Osteoblast (primary cell): ENCODE data around the gene NTSR2. TPM values are rescaled to one million over a fixed set of nuclear protein-coding genes. Genes with fewer than 3 reads are reported as not detected.
"Not testable (repeated sequence)": the region's sequence is repeated elsewhere in the genome, so short reads cannot be mapped to it uniquely, and the experiment has no call there.

ENCODE experiments used
- DNase-seq: peaks from one replicate; pipeline ENCODE4 v3.0.0; 2011; ENCODE audit warnings: low spot score, mixed read lengths; ENCODE audit not compliant: insufficient read length; ENCODE audit errors: missing footprints
- H2AFZ ChIP-seq: 2 replicates; pipeline ENCODE4 v1.6.0; 2011; ENCODE audit warnings: mild to moderate bottlenecking, low read length
- H3K27ac ChIP-seq: 2 replicates; pipeline ENCODE4 v1.5.1; 2011; ENCODE audit warnings: mild to moderate bottlenecking, low read depth, low read length, moderate library complexity
- H3K27me3 ChIP-seq: 2 replicates; pipeline ENCODE4 v1.6.0; 2012; ENCODE audit warnings: mild to moderate bottlenecking, control low read depth, inconsistent platforms, low read length, moderate library complexity; ENCODE audit not compliant: insufficient read depth
- H3K36me3 ChIP-seq: 2 replicates; pipeline ENCODE4 v1.5.1; 2011; ENCODE audit warnings: mild to moderate bottlenecking, low read length, control low read depth, moderate library complexity; ENCODE audit not compliant: insufficient read depth
- H3K4me1 ChIP-seq: 2 replicates; pipeline ENCODE4 v1.5.1; 2011; ENCODE audit warnings: mild to moderate bottlenecking, low read length, control low read depth, moderate library complexity; ENCODE audit not compliant: insufficient read depth
- H3K4me2 ChIP-seq: 2 replicates; pipeline ENCODE4 v1.6.0; 2011; ENCODE audit warnings: mild to moderate bottlenecking, low read length; ENCODE audit not compliant: insufficient read depth
- H3K4me3 ChIP-seq: fragments of 200-600 bp; sonication (generic); 3 replicates; pipeline ENCODE4 v1.5.1; 2012; ENCODE audit warnings: mild to moderate bottlenecking, low read length, inconsistent platforms; ENCODE audit not compliant: insufficient read depth
- H3K79me2 ChIP-seq: 2 replicates; pipeline ENCODE4 v1.6.0; 2012; ENCODE audit warnings: mild to moderate bottlenecking, low read length, control low read depth, inconsistent platforms; ENCODE audit not compliant: insufficient read depth
- H3K9me3 ChIP-seq: 2 replicates; pipeline ENCODE4 v1.5.1; 2011; ENCODE audit warnings: low read depth, low read length, control low read depth
- H4K20me1 ChIP-seq: 2 replicates; pipeline ENCODE4 v1.6.0; 2012; ENCODE audit warnings: mild to moderate bottlenecking, low read length, control low read depth; ENCODE audit not compliant: insufficient read depth
- total RNA-seq: library from RNA; depleted of rRNA; stranded (reverse); fragments of >200 nt; gene quantifications from 2 replicates; pipeline ENCODE4 v1.2.3, GENCODE V29; 2012
- TF ChIP-seq, protein P1 (sequence below): IDR thresholded peaks from 2 replicates; pipeline ENCODE4 v1.5.1; 2011; ENCODE audit warnings: mild to moderate bottlenecking, low read depth, low read length, moderate library complexity; ENCODE audit errors: extremely low read depth

The NTSR2 gene
- total RNA-seq, 1 donor = not detected

DNA sequence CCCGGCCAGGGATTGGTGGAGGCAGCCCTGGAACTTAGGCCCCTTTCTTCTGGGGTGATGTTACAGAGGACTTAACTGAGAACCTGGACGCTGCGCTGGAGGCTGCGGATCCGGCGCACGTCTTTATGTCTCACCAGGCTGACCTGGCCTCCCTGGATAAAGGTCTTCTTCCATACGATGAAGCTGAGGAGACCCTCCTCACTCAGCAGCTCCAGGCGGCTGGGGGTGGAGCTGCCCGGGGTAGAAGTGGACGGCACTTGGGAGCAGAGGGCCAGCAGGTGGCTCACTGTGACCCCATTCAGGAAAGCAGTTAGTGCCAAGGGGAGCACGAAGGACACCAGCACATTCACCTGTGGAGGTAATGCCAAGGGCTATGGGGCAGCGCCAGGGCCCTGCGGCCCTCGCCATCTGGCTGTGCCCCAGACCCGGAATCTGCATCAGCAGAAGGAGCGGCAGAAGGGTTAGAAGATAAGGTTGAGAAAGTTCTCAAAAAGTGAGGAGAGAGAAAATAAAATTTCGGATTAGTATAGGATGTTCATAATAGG is 8.0 kb downstream of the NTSR2 start:
- Histone ChIP-seq H3K9me3 (no peaks in the 10 kb centered on the region), H2AFZ (no peak overlapping the region), H4K20me1 (no peaks in the 10 kb centered on the region), H3K36me3 (no peaks in the 10 kb centered on the region), H3K27me3 (peaks cover 25% of the 10 kb centered on the region), H3K4me2 (no peak overlapping the region), H3K27ac (no peak overlapping the region), H3K4me1 (no peaks in the 10 kb centered on the region), H3K4me3 (no peak overlapping the region), H3K79me2 (no peaks in the 10 kb centered on the region)
- no peak for DNase-seq
- TF ChIP-seq, protein P1, sequence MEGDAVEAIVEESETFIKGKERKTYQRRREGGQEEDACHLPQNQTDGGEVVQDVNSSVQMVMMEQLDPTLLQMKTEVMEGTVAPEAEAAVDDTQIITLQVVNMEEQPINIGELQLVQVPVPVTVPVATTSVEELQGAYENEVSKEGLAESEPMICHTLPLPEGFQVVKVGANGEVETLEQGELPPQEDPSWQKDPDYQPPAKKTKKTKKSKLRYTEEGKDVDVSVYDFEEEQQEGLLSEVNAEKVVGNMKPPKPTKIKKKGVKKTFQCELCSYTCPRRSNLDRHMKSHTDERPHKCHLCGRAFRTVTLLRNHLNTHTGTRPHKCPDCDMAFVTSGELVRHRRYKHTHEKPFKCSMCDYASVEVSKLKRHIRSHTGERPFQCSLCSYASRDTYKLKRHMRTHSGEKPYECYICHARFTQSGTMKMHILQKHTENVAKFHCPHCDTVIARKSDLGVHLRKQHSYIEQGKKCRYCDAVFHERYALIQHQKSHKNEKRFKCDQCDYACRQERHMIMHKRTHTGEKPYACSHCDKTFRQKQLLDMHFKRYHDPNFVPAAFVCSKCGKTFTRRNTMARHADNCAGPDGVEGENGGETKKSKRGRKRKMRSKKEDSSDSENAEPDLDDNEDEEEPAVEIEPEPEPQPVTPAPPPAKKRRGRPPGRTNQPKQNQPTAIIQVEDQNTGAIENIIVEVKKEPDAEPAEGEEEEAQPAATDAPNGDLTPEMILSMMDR = no peak

DNA sequence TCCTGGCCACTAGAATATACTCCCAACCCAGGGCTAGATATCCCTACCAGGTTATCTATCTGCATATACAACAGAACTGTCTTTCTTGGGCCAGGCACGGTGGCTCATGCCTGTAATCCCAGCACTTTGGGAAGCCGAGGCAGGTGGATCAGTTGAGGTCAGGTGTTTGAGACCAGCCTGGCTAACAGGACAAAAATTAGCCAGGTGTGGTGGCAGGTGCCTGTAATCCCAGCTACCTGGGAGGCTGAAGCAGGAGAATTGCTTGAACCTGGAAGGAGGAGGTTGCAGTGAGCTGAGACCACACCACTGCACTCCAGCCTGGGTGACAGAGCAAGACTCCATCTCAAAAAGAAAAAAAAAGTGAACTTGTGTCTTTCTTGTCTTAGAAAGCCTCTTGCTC is 9.6 kb downstream of the NTSR2 start:
- H3K4me2 ChIP-seq, H3K4me3 ChIP-seq, H2AFZ ChIP-seq, H3K27ac ChIP-seq, H3K36me3 ChIP-seq, H3K79me2 ChIP-seq, H4K20me1 ChIP-seq, H3K4me1 ChIP-seq, DNase-seq, H3K9me3 ChIP-seq: not testable (repeated sequence)
- peaks cover 20% of the 10 kb centered on the region for H3K27me3 ChIP-seq

DNA sequence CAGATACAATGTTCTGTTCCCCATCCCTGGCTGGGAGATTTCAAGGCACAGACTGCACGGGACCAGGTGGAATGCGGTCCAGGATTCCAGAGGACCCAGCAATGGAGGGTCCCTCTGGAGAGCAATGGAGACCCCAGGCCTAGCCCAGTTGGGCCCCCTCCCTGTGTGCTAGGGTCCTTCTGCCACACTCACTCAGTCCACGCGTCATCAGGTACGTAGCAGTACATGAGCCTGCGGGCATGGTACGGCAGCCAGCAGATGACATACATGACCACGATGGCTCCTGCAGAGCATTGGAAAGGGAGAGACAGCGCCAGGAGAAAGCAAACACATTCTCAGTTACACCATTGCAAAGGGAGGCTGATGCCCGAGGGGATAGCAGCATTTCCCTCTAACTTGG is 10.1 kb downstream of the NTSR2 start:
- Histone ChIP-seq H3K79me2 (no peaks in the 10 kb centered on the region), H3K27ac (no peak overlapping the region), H3K4me3 (no peak overlapping the region), H2AFZ (no peak overlapping the region), H3K27me3 (peaks cover 16% of the 10 kb centered on the region), H4K20me1 (no peaks in the 10 kb centered on the region), H3K9me3 (no peaks in the 10 kb centered on the region), H3K36me3 (no peaks in the 10 kb centered on the region), H3K4me1 (no peaks in the 10 kb centered on the region), H3K4me2 (no peak overlapping the region)
- TF ChIP-seq, protein P1 = no peak
- no peak for DNase-seq

DNA sequence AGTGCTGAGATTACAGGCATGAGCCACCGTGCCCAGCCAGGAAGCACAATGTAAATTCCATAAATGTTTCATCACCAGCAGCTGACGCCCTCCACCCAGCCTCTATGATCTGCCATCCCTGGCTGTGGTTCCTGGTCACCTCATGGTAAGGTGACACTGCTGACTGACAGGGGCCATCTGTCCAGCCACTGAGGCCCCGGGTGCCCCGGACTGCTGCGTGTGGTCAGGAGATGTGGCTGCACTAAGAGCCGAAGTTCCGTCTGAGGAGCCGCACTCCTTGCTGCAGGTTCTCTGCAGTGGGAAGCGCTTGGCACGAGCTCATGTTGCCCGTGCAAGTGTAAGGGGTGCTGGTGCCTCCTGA is 10.9 kb downstream of the NTSR2 start:
- H3K4me2 ChIP-seq = no peak overlapping the region
- DNase-seq = no peak
- H2AFZ ChIP-seq = no peak overlapping the region
- peaks cover 12% of the 10 kb centered on the region for H3K27me3 ChIP-seq
- H4K20me1 ChIP-seq = no peaks in the 10 kb centered on the region
- no peaks in the 10 kb centered on the region for H3K9me3 ChIP-seq
- H3K36me3 ChIP-seq = no peaks in the 10 kb centered on the region
- H3K79me2 ChIP-seq = no peaks in the 10 kb centered on the region
- no peak overlapping the region for H3K4me3 ChIP-seq
- TF ChIP-seq, protein P1 = no peak
- H3K4me1 ChIP-seq = no peaks in the 10 kb centered on the region
- H3K27ac ChIP-seq = no peak overlapping the region
